DND-41 (cell line): ENCODE measurements around the gene IL12RB2.

Experiments
- CTCF ChIP-seq: IDR thresholded peaks from 2 replicates; pipeline ENCODE4 v1.5.1; 2012; ENCODE audit warnings: borderline replicate concordance, low read length, moderate library complexity, mild to moderate bottlenecking; ENCODE audit not compliant: poor library complexity, severe bottlenecking; ENCODE audit errors: extremely low read depth
- EZH2 ChIP-seq: IDR thresholded peaks from 3 replicates; pipeline ENCODE4 v1.6.1; 2012; ENCODE audit warnings: borderline replicate concordance, low read depth, mild to moderate bottlenecking, moderate library complexity, low read length, inconsistent platforms; ENCODE audit not compliant: severe bottlenecking

DNA sequence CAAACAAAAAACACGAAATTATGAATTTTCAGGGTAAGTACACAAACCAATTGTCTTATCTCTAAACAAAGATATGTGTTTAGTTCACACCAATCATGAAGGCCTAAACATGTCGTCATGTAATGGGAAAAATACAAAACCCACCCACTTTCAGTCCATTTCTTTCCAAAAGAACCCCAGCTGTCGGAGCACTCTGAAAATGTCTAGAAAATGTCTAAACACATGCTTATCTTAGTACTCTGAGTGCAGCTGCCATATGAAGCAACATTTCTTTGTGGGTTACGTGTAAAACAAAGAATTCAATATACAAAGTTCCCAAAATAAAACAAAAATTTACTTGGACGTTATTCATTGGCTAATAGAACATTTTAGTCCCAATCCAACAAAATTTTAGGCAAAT lies 99.8 kb downstream of the IL12RB2 start:
- no peak for TF ChIP-seq CTCF
- TF ChIP-seq EZH2, result no peak
